ENCODE data around the gene TNS2.

DNA sequence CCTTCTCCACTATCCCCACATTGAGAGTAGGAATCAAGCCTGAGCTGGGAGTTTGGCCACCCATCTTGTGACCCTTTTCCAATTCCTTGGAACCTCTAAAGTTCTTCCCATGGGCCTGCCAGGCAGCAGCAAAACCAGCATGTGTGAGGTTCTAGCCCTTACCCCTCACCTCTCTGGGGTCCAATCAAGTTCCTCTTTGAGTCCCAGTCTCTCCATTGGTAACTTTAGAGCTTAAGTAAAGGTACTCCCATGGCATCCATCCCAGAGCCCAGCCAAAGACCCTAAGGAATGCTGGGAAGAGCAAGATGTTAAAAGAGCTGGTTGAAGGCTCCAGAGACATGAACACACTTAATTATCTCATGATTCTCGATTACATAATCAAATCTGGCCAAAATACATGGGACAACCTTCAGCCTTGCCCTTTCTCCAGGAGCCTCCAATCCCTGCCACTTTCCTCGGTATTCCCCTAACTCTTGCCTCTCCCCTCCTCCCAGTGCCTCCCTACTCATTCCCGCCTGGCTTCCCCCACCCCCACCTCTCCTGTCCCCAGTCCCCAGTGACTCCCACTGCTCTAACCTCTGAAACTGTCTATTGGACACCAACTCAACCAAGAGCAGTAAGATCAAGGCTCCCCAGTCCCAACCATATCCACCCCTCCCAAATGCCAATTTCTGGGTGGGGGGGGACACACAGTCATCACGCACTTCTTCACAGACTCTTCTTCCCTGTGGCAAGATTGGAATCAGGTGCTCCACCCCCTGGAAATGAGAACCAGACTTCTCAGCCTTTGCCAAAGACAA is 4.8 kb upstream of the TNS2 start:
- no peak for TF ChIP-seq CTCF (IDR thresholded peaks at IDR 0.05)
- no peak for TF ChIP-seq POLR2A (IDR thresholded peaks at IDR 0.05)

Measured in Peyer's patch (tissue), 4 donors.